Tibial nerve (tissue), 4 donors: Measurements from ENCODE around the gene LTB4R2.

Experiments
- EP300 ChIP-seq, 2 donors: sonication (generic); formaldehyde crosslinking; IDR thresholded peaks; one replicate each; pipeline ENCODE4 v1.6.1; 2017; ENCODE audit warnings: antibody characterized with exemption in 2 of 2, mild to moderate bottlenecking in 1 of 2
- TF ChIP-seq, protein P1 (sequence below), 5 experiments: fragments of 200-600 bp in 3 of 5; fragments of 450-650 bp in 2 of 5; sonication (generic) in 3 of 5; IDR thresholded peaks; one replicate each; pipeline ENCODE4 v1.5.1; 2016 to 2019; ENCODE audit warnings: antibody characterized with exemption in 5 of 5, mild to moderate bottlenecking in 3 of 5, moderate library complexity in 2 of 5

DNA sequence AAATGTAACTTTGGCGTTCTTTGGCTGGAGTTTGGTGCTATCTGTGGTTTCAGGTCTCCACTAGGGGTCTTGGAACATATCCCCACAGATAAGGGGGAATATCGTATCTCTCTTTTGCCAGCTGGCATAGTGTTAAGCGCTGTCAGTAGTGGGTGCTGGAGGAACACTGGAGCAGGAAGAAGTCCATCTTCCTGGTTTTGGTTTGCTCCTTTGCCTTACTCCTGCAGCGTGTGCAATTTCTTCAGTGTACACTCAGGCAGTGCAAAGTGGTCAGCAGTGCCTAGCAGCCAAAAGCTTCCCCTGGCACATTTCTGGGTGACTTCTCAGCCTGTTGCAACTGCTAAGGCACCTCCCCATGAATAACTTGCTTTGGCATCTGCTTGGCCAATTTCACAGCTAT is 41.6 kb downstream of the LTB4R2 start:
- TF ChIP-seq, protein P1, sequence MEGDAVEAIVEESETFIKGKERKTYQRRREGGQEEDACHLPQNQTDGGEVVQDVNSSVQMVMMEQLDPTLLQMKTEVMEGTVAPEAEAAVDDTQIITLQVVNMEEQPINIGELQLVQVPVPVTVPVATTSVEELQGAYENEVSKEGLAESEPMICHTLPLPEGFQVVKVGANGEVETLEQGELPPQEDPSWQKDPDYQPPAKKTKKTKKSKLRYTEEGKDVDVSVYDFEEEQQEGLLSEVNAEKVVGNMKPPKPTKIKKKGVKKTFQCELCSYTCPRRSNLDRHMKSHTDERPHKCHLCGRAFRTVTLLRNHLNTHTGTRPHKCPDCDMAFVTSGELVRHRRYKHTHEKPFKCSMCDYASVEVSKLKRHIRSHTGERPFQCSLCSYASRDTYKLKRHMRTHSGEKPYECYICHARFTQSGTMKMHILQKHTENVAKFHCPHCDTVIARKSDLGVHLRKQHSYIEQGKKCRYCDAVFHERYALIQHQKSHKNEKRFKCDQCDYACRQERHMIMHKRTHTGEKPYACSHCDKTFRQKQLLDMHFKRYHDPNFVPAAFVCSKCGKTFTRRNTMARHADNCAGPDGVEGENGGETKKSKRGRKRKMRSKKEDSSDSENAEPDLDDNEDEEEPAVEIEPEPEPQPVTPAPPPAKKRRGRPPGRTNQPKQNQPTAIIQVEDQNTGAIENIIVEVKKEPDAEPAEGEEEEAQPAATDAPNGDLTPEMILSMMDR (IDR thresholded peaks at IDR 0.05): no peak
- no peak for TF ChIP-seq EP300 (IDR thresholded peaks at IDR 0.05)
